Measurements from ENCODE around the gene TUBA4A.

Gene TUBA4A

GRCh38 chr2:219229305-219230058 lies 24.2 kb downstream of the TUBA4A start, which contains the start of the genes ANKZF1 and ATG9A:
TSS of gene ANKZF1 (plus strand) at chr2:219229806. CDS start at chr2:219230258, 452 bp downstream.
TSS of gene ATG9A (minus strand) at chr2:219229636. CDS start at chr2:219228024, 1,612 bp downstream.
- DNase-seq, result peak; percentile 95

- DNase-seq, result no peak
Observed at GRCh38 chr2:219228911-219229304, 24.8 kb downstream of the TUBA4A start.

DNA sequence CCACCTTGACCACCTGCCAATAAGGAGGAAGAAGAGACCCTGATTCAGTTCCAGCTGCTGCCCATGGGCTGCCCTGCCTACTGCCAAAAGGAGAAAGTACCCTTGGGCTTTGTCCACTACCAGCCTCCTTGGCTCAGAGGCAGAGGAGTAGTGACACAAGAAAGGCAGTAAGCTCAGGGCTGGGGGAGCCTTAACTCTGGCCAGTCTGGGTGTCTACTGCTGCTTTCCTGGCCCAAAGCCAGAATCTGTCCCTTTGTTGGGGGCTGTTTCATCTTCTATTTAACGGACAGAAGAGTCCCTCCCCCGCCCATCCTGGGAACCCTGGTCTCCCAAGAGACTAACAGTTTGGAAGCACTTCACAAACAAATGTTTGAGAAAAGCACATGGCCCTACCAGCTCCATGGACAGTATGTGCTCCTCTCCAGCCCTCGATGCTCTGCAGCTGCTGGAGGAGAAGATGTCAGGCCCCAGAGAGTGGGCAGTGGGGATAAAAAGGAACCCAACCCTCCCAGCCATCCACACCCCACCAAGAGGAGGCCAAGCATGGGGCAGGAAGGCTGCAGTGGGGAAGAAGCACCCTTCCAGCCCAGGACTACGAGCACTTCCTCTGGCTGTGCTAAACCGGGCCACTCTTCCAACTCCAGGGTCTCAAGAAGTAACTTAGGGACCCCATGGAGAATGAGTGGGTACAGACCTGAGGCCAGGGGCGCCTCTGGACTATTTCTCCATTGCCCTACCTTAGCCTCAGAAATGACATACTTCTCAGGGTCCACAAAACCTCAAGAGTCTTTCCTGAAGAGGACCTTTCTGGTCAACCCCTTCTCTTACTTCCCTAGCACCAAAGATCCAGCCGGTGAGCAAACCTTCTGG lies 25.4 kb downstream of the TUBA4A start:
- no peak for DNase-seq

DNA sequence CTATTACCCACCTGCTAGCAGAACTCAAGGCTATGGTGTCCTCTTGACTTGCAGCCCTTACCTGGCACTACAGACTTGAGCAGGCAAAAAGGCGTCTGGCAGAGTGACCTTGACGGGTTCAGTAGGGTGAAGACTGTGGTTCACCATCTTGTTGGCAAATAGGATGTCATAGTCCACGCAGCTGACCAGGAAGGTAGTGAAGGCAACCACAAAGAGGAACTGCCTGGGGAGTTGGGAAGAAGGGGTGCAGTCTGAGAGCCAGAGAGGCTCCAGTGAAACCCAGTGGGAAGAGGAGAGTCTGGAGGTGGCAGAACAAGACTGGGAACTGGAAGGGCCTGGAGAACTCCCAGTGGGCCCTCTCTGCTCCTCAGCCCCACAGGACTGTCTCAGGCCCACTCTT lies 28.4 kb downstream of the TUBA4A start:
- DNase-seq, result no peak

- no peak for DNase-seq
Observed at GRCh38 chr2:219223831-219224610, 29.7 kb downstream of the TUBA4A start.

GRCh38 chr2:219221957-219222518 lies 31.7 kb downstream of the TUBA4A start:
- no peak for DNase-seq

GRCh38 chr2:219220652-219221402 lies 32.9 kb downstream of the TUBA4A start:
- DNase-seq, result no peak

DNA sequence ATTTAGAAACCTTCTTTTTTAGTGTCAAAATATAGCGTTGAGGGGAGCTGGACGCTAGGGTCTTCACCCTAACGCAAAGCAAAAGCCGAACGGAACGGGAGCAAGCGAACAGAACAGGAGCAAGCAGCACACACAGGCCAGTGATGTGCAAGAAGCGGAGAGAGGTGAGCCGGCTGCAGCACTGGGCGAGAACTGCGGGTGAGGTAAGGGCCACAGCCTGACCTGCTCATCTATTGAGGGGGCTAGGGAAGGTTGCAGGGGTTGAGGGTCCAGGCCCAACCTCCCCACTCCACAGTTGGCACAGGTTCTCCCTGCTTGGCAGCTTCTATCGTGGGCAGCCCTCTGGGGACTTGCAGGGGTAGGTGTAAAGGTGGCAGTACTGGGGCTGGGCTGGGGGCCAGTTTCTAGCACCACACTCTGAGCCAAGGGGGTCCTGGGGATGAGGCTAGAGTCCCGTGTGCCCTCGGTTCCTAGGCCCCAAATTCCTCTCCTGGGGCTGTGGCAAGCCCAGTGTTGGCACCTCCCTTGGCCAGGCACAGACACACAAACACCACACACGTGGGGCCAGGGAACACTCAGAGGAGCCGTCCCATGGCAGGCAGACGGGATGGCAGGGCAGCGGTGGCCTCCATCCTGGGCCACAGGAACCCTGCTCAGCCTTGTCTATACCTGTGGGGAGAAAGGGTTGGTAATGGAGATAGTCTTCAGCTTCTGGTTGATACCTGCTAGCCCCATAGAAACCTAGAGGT lies 33.8 kb downstream of the TUBA4A start:
- DNase-seq, result no peak

DNA sequence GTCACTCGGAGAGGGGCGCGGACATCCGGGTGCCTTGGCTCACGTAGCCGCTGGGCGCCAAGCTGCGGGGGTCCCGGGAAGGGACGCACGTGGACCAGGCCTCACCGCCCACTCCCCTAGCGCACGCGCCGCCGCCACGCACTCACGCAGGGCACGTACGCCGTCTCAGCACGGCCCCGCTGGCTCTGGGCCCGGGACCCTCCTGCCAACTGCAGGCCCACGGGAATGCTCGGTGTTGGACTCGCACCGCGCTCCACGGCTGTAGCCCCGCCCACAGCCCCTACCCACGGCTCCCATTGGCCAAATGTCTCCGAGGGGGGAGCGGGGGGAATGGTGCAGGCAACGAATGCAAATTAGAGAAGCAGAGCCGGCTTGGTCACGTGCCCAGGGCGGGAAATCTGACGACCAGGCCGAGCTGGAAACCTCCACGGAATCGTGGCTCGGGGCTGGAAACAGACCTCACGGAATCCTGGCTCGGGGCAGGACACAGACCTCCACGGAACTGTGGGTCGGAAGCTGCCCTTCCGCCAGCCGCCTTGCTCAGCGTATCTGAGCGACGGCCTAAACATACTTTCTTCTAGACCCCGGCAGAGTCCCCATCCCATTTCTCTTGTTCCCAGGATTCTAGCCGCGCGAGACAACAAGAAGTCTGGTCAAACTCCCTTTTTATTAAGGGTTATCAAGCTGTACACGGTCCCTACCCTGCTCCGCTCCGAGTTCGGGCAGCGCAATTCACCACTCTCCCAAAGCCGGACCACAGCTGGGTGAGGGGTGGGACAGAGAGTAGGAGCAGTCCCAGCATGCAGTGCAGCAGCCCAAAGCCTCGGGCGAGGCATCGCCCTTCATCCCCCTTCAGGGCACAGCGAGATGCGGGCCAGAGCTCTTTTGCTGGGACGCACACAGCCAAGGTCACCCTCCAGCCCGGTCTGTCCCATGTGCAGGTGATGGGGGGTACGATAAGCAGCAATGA lies 34.7 kb downstream of the TUBA4A start, which contains the start of gene ABCB6:
Gene ABCB6, minus strand, starts transcription at position 227 of the 970 bp plus-strand sequence. CDS start 285 bp downstream, outside the sequence.
- peak; percentile 91 for DNase-seq

DNA sequence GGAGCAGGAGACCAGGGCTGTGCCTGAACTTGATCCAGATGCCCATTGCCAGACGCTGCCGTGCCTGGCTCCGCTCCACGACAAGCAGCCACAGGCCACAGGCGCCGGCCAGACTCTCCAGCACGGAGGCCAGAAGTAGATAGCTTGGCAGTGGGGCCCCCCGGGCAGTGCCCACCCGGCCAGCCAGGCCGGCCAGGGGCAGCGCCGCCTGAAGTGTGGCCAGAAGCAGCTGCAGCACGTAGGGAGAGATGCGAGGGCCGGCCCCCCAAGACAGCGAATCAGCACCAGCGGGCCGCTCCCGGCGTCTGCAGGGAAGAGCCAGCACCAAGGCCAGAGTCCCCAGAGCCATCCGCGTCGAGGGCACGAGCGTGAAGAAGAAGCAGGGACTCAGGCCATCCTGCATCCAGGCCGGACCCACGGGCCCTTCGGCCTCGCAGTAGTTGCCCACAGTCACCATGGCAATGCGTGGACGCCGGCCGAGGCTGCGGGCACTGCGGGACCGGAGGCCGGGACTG lies 35.4 kb downstream of the TUBA4A start:
- DNase-seq, result peak; percentile 87

GRCh38 chr2:219216535-219216915 lies 37.2 kb downstream of the TUBA4A start:
- DNase-seq, result no peak

GRCh38 chr2:219215871-219216534 lies 37.7 kb downstream of the TUBA4A start:
- DNase-seq, result no peak

DNA sequence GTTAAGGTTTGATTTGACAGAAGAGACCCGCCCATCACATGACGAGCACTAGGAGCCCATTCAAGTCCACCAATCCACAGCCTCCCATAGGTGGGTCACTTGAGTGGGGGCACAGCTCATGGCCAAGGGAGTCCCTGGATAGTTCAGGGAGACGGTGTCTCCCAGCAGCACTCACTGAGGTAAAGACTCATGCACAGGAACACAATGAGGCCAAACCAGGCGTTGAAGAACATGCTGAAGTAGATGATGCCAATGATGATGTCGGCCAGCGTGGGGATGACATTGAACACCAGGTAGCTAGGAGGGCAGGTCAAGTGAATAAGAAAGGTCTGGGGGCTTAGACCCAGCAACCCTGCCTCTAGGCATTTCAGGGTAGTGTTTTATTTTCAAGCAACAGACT lies 38.9 kb downstream of the TUBA4A start:
- no peak for DNase-seq

GRCh38 chr2:219214141-219214540 lies 39.6 kb downstream of the TUBA4A start:
- no peak for DNase-seq

DNA sequence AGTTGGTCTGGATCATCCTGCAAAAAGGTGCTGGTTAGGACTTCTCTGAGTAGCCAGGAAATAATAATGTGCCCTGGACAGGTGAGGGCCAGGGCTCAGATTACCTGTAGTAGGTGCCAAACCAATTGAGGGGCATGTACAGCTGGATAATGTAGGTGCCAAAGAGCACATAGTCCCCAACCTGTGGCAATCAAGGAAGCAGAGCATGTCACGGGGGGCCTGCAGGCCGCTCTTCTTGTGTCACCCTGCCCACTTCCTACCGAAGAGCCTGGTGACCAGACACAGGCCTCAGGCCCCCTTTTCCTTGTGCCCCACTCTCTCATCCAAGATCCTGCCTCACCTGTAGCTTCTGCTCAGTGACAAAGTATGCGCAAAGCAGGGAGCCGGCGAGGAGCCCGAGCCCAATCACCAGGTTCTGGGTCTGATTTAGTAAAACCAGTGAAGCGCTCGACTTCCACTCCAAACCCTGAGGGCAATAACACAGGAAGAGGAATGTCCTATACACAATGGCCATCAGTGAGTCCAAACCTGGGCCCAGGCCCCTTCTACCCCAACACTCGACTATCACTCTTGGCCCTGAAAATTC lies 40.1 kb downstream of the TUBA4A start:
- DNase-seq, result no peak

GRCh38 chr2:219213026-219213415 lies 40.7 kb downstream of the TUBA4A start:
- no peak for DNase-seq

GRCh38 chr2:219210886-219211362 lies 42.8 kb downstream of the TUBA4A start:
- DNase-seq, result no peak

DNA sequence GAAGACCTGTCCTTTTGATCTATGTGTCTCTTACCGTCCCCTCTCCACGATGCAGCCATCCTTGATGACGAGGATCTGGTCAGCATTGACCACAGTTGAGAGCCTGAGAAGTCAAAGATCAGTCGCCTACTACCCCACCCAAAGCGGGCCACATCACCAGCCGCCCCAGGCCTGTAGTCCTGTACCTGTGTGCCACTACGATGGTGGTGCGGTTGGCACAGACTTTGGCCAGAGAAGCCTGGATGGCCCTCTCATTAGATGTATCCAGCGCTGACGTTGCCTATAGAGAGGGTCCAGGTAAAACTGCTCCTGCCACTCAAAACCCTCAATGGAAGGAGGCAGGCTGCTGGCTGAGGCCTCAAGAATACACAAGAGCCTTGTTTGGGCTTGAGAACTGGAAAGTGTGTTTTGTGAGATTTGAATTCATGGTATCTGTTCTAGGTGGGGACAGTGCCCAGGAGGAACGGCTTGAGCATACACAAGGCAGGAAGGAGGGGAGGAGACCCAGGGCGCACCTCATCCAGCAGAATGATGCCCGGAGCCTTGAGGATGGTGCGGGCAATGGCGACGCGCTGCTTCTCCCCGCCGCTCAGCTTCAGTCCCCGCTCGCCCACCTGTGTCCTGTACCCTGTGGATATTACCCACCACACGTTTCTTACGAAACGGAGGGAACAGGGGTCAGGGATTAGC lies 43.4 kb downstream of the TUBA4A start:
- no peak for DNase-seq
